Fibroblast of mammary gland (primary cell): ENCODE measurements around the gene HEG1.

Experiments
- DNase-seq: peaks from one replicate; pipeline ENCODE4 v3.0.0-alpha.2; 2010; ENCODE audit warnings: low read depth
- H3K4me3 ChIP-seq: 2 replicates; pipeline ENCODE4 v1.5.1; 2011; ENCODE audit warnings: low read depth, mild to moderate bottlenecking, low read length, moderate library complexity; ENCODE audit not compliant: control insufficient read depth
- CTCF ChIP-seq: conservative IDR thresholded peaks from 2 replicates; pipeline ENCODE4 v1.5.1; 2011; ENCODE audit warnings: low read depth, low read length, inconsistent platforms; ENCODE audit not compliant: control insufficient read depth, insufficient read depth

Gene HEG1

GRCh38 chr3:125011941-125012340 lies 43.9 kb downstream of the HEG1 start:
- peak; percentile 63 for DNase-seq
- H3K4me3 ChIP-seq: no peak overlapping the region
- no peak for TF ChIP-seq CTCF

- H3K4me3 ChIP-seq: no peak overlapping the region
- no peak for DNase-seq
- TF ChIP-seq CTCF: no peak
Measured at GRCh38 chr3:125010393-125010792, 45.4 kb downstream of the HEG1 start.

- no peak for TF ChIP-seq CTCF
- H3K4me3 ChIP-seq: no peak overlapping the region
- DNase-seq: no peak
Measured at GRCh38 chr3:125008766-125009165, 47.0 kb downstream of the HEG1 start.

GRCh38 chr3:125006291-125006731 lies 49.5 kb downstream of the HEG1 start:
- H3K4me3 ChIP-seq: no peak overlapping the region
- no peak for TF ChIP-seq CTCF
- no peak for DNase-seq

GRCh38 chr3:125005676-125006075 lies 50.1 kb downstream of the HEG1 start:
- no peak for DNase-seq
- H3K4me3 ChIP-seq: no peak overlapping the region
- TF ChIP-seq CTCF: no peak

- DNase-seq: no peak
- no peak for TF ChIP-seq CTCF
- no peak overlapping the region for H3K4me3 ChIP-seq
Measured at GRCh38 chr3:125005222-125005621, 50.6 kb downstream of the HEG1 start.
